ENCODE results near the gene DOCK4.

DOCK4 gene

GRCh38 chr7:112228632-112229031 is 22.4 kb upstream of the DOCK4 start:
- Histone ChIP-seq H3K4me3 (ENCODE audit: insufficient read length, low read depth) (no peak overlapping the region), H3K9me3 (ENCODE audit: insufficient read depth, low read length) (no peaks in the 10 kb centered on the region), H3K9ac (ENCODE audit: insufficient read length, low read depth) (no peak overlapping the region), H3K36me3 (ENCODE audit: insufficient read depth, insufficient read length, low read length) (no peaks in the 10 kb centered on the region), H3K4me1 (ENCODE audit: insufficient read depth, insufficient read length) (no peaks in the 10 kb centered on the region), H3K27me3 (ENCODE audit: insufficient read depth, insufficient read length) (no peaks in the 10 kb centered on the region)
- no peak for TF ChIP-seq ZNF274 (IDR thresholded peaks at IDR 0.05; ENCODE audit: low read depth, low read length)
- no peak for TF ChIP-seq YY1 (IDR thresholded peaks at IDR 0.05; ENCODE audit: insufficient read depth, insufficient read length)
- TF ChIP-seq SUZ12 (IDR thresholded peaks at IDR 0.05; ENCODE audit: extremely low read depth, insufficient read depth, insufficient read length), result no peak
- DNase-seq (ENCODE audit: low read depth, low spot score), result no peak

- TF ChIP-seq ZNF274 (IDR thresholded peaks at IDR 0.05; ENCODE audit: low read depth, low read length) (no peak), YY1 (IDR thresholded peaks at IDR 0.05; ENCODE audit: insufficient read depth, insufficient read length) (no peak), SUZ12 (IDR thresholded peaks at IDR 0.05; ENCODE audit: extremely low read depth, insufficient read depth, insufficient read length) (no peak)
- H3K4me1 ChIP-seq (ENCODE audit: insufficient read depth, insufficient read length), result no peaks in the 10 kb centered on the region
- no peak overlapping the region for H3K4me3 ChIP-seq (ENCODE audit: insufficient read length, low read depth)
- H3K9ac ChIP-seq (ENCODE audit: insufficient read length, low read depth), result no peak overlapping the region
- no peak for DNase-seq (ENCODE audit: low read depth, low spot score)
- no peaks in the 10 kb centered on the region for H3K9me3 ChIP-seq (ENCODE audit: insufficient read depth, low read length)
- no peaks in the 10 kb centered on the region for H3K36me3 ChIP-seq (ENCODE audit: insufficient read depth, insufficient read length, low read length)
- H3K27me3 ChIP-seq (ENCODE audit: insufficient read depth, insufficient read length), result no peaks in the 10 kb centered on the region
Observed at GRCh38 chr7:112226701-112227276, 20.6 kb upstream of the DOCK4 start.

GRCh38 chr7:112225006-112225405 is 18.8 kb upstream of the DOCK4 start:
- Histone ChIP-seq H3K27me3 (ENCODE audit: insufficient read depth, insufficient read length) (no peaks in the 10 kb centered on the region), H3K36me3 (ENCODE audit: insufficient read depth, insufficient read length, low read length) (no peaks in the 10 kb centered on the region), H3K9me3 (ENCODE audit: insufficient read depth, low read length) (no peaks in the 10 kb centered on the region), H3K9ac (ENCODE audit: insufficient read length, low read depth) (no peak overlapping the region), H3K4me3 (ENCODE audit: insufficient read length, low read depth) (no peak overlapping the region), H3K4me1 (ENCODE audit: insufficient read depth, insufficient read length) (no peaks in the 10 kb centered on the region)
- TF ChIP-seq YY1 (IDR thresholded peaks at IDR 0.05; ENCODE audit: insufficient read depth, insufficient read length), result no peak
- DNase-seq (ENCODE audit: low read depth, low spot score), result no peak

GRCh38 chr7:112224186-112224585 is 18.0 kb upstream of the DOCK4 start:
- Histone ChIP-seq H3K27me3 (ENCODE audit: insufficient read depth, insufficient read length) (no peaks in the 10 kb centered on the region), H3K9ac (ENCODE audit: insufficient read length, low read depth) (no peak overlapping the region), H3K36me3 (ENCODE audit: insufficient read depth, insufficient read length, low read length) (no peaks in the 10 kb centered on the region), H3K4me1 (ENCODE audit: insufficient read depth, insufficient read length) (no peaks in the 10 kb centered on the region), H3K9me3 (ENCODE audit: insufficient read depth, low read length) (no peaks in the 10 kb centered on the region), H3K4me3 (ENCODE audit: insufficient read length, low read depth) (no peak overlapping the region)
- DNase-seq (ENCODE audit: low read depth, low spot score), result no peak
- TF ChIP-seq YY1 (IDR thresholded peaks at IDR 0.05; ENCODE audit: insufficient read depth, insufficient read length) (no peak), SUZ12 (IDR thresholded peaks at IDR 0.05; ENCODE audit: extremely low read depth, insufficient read depth, insufficient read length) (no peak), ZNF274 (IDR thresholded peaks at IDR 0.05; ENCODE audit: low read depth, low read length) (no peak)

- no peaks in the 10 kb centered on the region for H3K36me3 ChIP-seq (ENCODE audit: insufficient read depth, insufficient read length, low read length)
- TF ChIP-seq YY1 (IDR thresholded peaks at IDR 0.05; ENCODE audit: insufficient read depth, insufficient read length) (no peak), SUZ12 (IDR thresholded peaks at IDR 0.05; ENCODE audit: extremely low read depth, insufficient read depth, insufficient read length) (no peak), ZNF274 (IDR thresholded peaks at IDR 0.05; ENCODE audit: low read depth, low read length) (no peak)
- no peak overlapping the region for H3K4me3 ChIP-seq (ENCODE audit: insufficient read length, low read depth)
- H3K27me3 ChIP-seq (ENCODE audit: insufficient read depth, insufficient read length), result no peaks in the 10 kb centered on the region
- no peaks in the 10 kb centered on the region for H3K4me1 ChIP-seq (ENCODE audit: insufficient read depth, insufficient read length)
- H3K9ac ChIP-seq (ENCODE audit: insufficient read length, low read depth), result no peak overlapping the region
- DNase-seq (ENCODE audit: low read depth, low spot score), result no peak
- H3K9me3 ChIP-seq (ENCODE audit: insufficient read depth, low read length), result no peaks in the 10 kb centered on the region
Observed at GRCh38 chr7:112223310-112223709, 17.1 kb upstream of the DOCK4 start.

GRCh38 chr7:112220877-112221434 is 14.8 kb upstream of the DOCK4 start:
- no peak overlapping the region for H3K9ac ChIP-seq (ENCODE audit: insufficient read length, low read depth)
- H3K27me3 ChIP-seq (ENCODE audit: insufficient read depth, insufficient read length), result no peaks in the 10 kb centered on the region
- no peak overlapping the region for H3K4me3 ChIP-seq (ENCODE audit: insufficient read length, low read depth)
- DNase-seq (ENCODE audit: low read depth, low spot score), result no peak
- no peaks in the 10 kb centered on the region for H3K9me3 ChIP-seq (ENCODE audit: insufficient read depth, low read length)
- TF ChIP-seq YY1 (IDR thresholded peaks at IDR 0.05; ENCODE audit: insufficient read depth, insufficient read length) (no peak), ZNF274 (IDR thresholded peaks at IDR 0.05; ENCODE audit: low read depth, low read length) (no peak), SUZ12 (IDR thresholded peaks at IDR 0.05; ENCODE audit: extremely low read depth, insufficient read depth, insufficient read length) (no peak)
- H3K4me1 ChIP-seq (ENCODE audit: insufficient read depth, insufficient read length), result no peaks in the 10 kb centered on the region
- no peaks in the 10 kb centered on the region for H3K36me3 ChIP-seq (ENCODE audit: insufficient read depth, insufficient read length, low read length)

GRCh38 chr7:112215787-112216186 is 9.6 kb upstream of the DOCK4 start:
- H3K36me3 ChIP-seq (ENCODE audit: insufficient read depth, insufficient read length, low read length), result no peaks in the 10 kb centered on the region
- H3K9me3 ChIP-seq (ENCODE audit: insufficient read depth, low read length), result no peaks in the 10 kb centered on the region
- no peak for DNase-seq (ENCODE audit: low read depth, low spot score)
- no peak for TF ChIP-seq SUZ12 (IDR thresholded peaks at IDR 0.05; ENCODE audit: extremely low read depth, insufficient read depth, insufficient read length)
- TF ChIP-seq ZNF274 (IDR thresholded peaks at IDR 0.05; ENCODE audit: low read depth, low read length), result no peak
- no peak for TF ChIP-seq YY1 (IDR thresholded peaks at IDR 0.05; ENCODE audit: insufficient read depth, insufficient read length)
- H3K27me3 ChIP-seq (ENCODE audit: insufficient read depth, insufficient read length), result no peaks in the 10 kb centered on the region
- H3K4me3 ChIP-seq (ENCODE audit: insufficient read length, low read depth), result no peak overlapping the region
- H3K4me1 ChIP-seq (ENCODE audit: insufficient read depth, insufficient read length), result no peaks in the 10 kb centered on the region
- H3K9ac ChIP-seq (ENCODE audit: insufficient read length, low read depth), result no peak overlapping the region

All from NT2/D1 (cell line).